Left ventricle myocardium superior (tissue), 1 donor: ENCODE measurements around the gene SETD4. TPM values are rescaled to one million over a fixed set of nuclear protein-coding genes. Genes with fewer than 3 reads are reported as not detected.
A peak's percentile ranks its signal among the peaks of the same experiment; 100 is the strongest.

ENCODE experiments used
- ATAC-seq: fragments of 200-7000 bp; cut with Tn5 transposase; one replicate; pipeline ENCODE4 v1.9.1; 2020; ENCODE audit warnings: mild to moderate bottlenecking, moderate library complexity
- DNase-seq: peaks from one replicate; pipeline ENCODE4 v3.0.0-alpha.2; 2020
- intact Hi-C: fragments of 100-400 bp; cut with micrococcal nuclease; formaldehyde crosslinking; loops from one replicate; pipeline ENCODE4 v1.11.0; 2022
- total RNA-seq: library from RNA; stranded (reverse); fragmentation: NEBNext Ultra II Directional; extraction: Animal tissue kit (Norgen Biotek cat#: 25700); gene quantifications from one replicate; pipeline ENCODE4 v1.2.1, GENCODE V29; 2021
- donor health status: DM: no; HTN: yes; CAD: no; lungs with severe emphysema.

SETD4 gene
- total RNA-seq, 1 donor from 2014 or later: 10.3 TPM

GRCh38 chr21:36027347-36027746, 33.0 kb downstream of the SETD4 start:
- intact Hi-C loops: no loop called here
- ATAC-seq: peak; percentile 44

GRCh38 chr21:36024782-36025181, 35.5 kb downstream of the SETD4 start:
- intact Hi-C loops: no loop called here
- no peak for ATAC-seq
- DNase-seq: no peak

More at GRCh38 chr21:36027347-36027746, 33.0 kb downstream of the SETD4 start:
- DNase-seq: no peak

DNA sequence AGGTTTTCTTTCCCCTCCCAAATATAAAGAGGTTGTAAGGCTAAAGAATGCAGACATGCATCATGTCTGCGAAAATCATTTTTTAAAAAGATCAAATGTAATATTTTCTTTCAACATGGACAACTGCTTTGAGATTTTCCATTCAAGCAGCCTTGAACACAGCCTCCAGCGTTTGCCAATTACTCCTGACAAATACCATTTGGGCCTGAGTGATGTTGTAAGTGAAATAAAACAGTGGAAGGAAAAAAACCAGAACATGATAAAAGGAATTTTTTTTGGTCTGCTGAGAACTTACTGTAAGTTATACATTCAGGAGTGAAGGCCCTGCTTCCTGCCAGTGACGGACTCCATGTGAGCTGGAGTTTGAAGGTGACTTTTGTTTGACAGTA, 37.2 kb downstream of the SETD4 start:
- no peak for ATAC-seq
- intact Hi-C loops: no loop called here
- DNase-seq: no peak

DNA sequence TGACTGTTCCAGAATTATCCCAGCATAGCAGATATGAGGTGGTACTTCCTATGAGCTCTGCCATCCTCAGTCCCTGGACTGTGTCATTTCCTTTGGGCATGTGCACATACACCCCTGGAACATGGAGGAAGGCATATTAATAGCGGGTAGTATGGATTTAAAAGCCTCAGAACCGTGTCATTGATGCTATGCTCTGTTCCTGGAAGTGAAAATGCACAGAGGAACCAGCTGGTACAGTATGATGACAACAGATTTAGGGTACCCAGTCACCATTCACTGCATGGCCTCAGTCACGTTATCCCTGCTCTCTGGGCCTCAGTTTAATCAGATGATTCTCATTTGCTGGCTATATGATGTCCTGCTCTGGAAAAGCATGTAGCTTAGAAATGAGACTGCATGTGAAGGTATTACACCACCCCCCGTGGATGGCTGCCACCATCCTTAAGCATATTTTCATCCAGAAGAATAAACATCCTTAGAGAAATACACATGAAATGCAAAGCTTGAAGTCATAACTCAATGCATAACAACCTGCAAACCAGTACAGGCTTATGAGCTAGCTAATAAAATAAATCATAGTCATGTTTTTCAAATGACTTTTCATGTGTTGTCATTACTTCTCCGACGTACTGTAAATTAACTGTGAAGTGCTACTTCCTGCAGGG, 37.8 kb downstream of the SETD4 start:
- ATAC-seq (peak; percentile 40), DNase-seq (no peak)
- intact Hi-C loops: no loop called here

DNA sequence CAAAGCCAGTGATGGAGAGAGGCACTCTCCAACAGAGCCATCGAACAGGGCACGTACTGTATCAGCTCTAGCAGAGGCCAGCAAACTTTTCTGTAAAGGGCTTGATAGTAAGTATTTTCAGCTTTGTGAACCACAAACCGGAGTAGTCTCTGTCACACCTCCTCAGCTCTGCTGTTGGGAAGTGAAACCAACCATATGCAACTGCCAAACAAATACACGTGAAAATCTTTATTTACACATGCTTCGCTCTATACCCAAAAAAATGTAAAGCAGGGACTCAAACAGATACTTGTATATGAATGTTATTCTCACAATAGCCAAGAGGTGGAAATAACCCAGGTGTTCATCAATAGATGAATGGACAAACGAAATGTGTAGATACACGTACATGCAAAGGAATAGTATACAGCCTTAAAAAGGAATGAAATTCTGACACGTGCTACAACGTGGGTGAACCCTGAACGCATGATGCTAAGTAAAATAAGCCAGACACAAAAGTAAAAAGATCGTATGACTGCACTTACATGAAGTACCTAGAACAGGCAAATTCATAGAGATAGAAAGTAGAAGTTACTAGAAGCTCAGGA, 39.0 kb downstream of the SETD4 start:
- ATAC-seq (no peak), DNase-seq (no peak)
- intact Hi-C loops: no loop called here

- no peak for ATAC-seq
- DNase-seq: no peak
- intact Hi-C loops: no loop called here
Observed at GRCh38 chr21:36015045-36015444, 45.3 kb downstream of the SETD4 start.

- DNase-seq (no peak), ATAC-seq (no peak)
- intact Hi-C loops: no loop called here
Observed at GRCh38 chr21:36010801-36011200, 49.5 kb downstream of the SETD4 start.

DNA sequence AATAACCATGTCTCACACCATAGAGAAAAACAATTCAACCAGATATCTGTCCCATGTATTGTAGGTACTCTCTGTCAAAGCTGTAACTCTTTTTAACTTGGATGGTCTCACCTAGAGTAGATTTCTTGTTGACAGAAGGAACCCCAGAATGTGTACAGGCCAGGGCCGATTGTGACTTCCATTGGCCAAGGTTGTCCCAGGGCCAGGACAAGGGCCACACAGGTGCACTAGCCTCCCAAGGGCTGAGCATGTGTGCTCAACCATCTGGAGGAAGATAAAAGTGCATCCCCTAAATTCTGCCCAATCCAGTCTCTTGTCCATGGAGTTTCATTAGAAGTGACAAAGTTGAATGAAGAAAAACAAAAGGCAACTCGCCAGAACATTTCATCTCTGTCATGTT, 51.8 kb downstream of the SETD4 start:
- intact Hi-C loops: no loop called here

GRCh38 chr21:36005879-36006400, 54.4 kb downstream of the SETD4 start:
- ATAC-seq (no peak), DNase-seq (no peak)
- intact Hi-C loops: no loop called here

More for the DNA sequence above, 51.8 kb downstream of the SETD4 start:
- DNase-seq (no peak), ATAC-seq (no peak)

GRCh38 chr21:36005018-36005417, 55.3 kb downstream of the SETD4 start:
- DNase-seq: no peak
- ATAC-seq: no peak
- intact Hi-C loops: no loop called here

DNA sequence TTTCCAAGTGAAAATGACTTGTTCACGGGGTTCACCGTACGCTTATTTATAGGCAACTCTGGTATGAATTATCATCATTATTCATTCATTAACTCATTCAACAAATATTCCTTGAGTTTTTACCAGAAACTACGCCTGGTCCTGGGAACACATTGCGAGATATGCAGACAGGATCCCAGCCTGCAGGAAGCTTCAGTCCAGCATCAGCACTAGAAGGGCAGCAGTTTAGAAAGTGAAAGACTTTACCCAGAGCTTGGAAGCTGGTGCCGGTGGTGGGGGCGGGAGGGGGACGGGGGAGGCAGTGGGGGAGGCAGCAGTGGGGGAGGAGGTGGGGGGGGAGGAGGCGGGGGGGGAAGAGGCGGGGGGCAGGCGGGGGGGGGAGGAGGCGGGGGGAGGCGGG, 55.9 kb downstream of the SETD4 start:
- intact Hi-C loops: no loop called here
- ATAC-seq (no peak), DNase-seq (no peak)

DNA sequence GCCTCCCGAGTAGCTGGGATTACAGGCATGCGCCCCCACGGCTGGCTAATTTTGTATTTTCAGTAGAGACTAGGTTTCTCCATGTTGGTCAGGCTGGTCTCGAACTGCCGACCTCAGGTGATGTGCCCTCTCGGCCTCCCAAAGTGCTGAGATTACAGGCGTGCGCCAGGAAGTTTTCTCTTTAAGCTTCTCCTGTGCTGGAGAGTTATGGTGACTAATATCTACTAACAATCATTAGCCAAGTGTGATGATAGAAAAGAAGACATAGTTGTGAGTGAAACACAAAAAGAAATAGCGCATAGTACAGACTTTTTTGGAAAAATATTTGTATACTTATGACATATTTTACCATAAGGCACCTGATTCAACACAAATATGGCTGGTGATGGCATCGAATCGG, 56.5 kb downstream of the SETD4 start:
- intact Hi-C loops: no loop called here
- no peak for DNase-seq
- ATAC-seq: no peak

DNA sequence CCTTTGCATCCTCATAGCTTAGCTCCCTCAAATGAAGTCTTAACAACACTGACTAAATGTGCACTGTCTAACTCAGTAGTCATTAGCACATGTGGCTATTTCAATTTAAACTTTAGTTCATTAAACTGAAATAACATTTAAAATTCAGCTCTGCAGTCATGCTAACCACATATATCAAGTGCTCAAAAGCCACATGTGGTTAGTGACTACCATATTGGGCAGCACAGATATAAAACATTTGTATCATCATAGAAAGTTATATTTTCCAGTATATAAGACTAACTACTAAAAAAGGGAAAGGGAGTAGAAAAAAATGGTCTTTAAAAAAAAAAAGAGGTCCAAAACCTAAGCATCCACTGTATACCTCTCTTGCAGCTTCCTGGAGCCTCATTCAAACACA, 64.1 kb downstream of the SETD4 start:
- no peak for ATAC-seq
- intact Hi-C loops: no loop called here
- no peak for DNase-seq

DNA sequence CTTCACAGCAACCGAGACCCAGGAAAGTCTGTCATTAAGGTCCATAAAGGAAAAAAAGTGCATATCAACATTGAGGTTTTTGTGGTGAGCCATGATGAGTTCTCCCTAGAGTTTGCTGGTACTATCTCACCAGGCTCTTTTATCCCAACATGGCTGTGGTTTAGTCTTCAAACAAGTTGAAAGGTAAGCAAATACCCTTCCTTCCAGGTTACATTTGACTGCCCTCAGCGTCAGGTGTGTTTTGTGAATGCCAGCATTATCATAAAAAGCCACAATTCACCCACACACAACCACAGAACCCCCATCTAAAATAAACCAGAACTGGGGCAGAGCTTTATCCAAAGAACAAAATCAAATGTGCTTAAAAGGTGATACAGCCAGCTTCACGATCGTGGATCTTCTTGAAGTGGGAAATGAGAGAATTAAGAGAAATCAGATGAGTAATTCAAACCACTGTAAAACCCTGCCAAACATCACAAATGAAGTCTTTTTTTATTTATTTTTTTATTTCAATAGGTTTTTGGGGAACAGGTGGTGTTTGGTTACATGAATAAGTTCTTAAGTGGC, 64.7 kb downstream of the SETD4 start:
- DNase-seq: no peak
- no peak for ATAC-seq
- intact Hi-C loops: no loop called here

DNA sequence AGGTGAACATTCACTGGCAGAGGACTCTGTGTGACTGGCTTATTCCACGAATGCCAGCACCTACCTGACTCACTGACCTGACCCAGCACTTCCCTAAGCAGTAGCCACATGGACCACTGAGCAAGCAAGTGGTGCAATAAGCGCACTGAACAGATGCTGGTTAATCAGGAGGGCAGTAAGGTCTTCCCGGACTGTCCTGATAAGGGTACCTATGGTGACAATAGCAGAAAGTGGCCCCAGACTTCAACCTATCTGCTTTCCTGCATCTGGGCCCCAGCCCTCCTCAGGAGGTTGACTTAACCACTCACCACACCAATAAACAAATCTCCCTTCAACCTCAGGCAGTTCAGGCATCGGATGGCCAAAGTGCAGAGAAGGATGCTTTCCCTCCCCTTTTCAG, 65.7 kb downstream of the SETD4 start:
- DNase-seq (no peak), ATAC-seq (no peak)
- intact Hi-C loops: no loop called here

GRCh38 chr21:35993875-35994490, 66.3 kb downstream of the SETD4 start:
- ATAC-seq: no peak
- DNase-seq: no peak
- intact Hi-C loops: no loop called here

GRCh38 chr21:35991131-35991530, 69.2 kb downstream of the SETD4 start:
- intact Hi-C loops: no loop called here
- ATAC-seq (no peak), DNase-seq (no peak)

- intact Hi-C loops: no loop called here
- no peak for DNase-seq
Observed at GRCh38 chr21:35990609-35991008, 69.7 kb downstream of the SETD4 start.

DNA sequence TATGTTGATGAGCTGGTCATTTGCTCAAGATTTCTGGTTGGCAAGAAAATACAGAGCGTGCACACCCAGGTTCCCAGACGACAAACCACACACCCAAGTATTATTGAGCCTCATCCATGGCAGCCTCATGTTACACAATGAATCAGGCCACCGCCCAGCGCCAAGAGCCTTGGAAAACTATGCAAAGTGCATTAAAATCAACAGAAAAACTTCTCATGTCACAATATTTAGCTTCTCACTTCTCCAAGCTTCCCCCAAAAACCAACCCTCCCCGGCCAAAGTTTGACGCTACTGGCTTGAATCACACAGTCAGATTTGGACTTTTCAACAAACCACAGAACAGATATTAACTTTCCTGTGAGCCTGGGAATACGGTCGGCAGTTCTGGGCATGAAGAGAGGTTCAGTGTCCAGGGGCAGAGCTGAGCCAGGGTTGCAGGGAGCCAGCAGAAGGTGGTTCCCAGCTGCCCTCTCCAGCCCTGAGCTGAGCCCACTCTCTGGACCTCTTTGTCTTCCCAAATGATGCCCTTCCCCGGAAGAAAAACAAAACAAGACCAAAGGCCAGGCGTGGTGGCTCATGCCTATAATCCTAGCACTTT, 71.1 kb downstream of the SETD4 start:
- no peak for DNase-seq
- no peak for ATAC-seq
- intact Hi-C loops: no loop called here

More at GRCh38 chr21:35990609-35991008, 69.7 kb downstream of the SETD4 start:
- ATAC-seq: no peak
